Measurements from ENCODE around the gene TRPC4AP.
"Not testable (repeated sequence)": the region's sequence is repeated elsewhere in the genome, so short reads cannot be mapped to it uniquely, and the experiment has no call there.

DNA sequence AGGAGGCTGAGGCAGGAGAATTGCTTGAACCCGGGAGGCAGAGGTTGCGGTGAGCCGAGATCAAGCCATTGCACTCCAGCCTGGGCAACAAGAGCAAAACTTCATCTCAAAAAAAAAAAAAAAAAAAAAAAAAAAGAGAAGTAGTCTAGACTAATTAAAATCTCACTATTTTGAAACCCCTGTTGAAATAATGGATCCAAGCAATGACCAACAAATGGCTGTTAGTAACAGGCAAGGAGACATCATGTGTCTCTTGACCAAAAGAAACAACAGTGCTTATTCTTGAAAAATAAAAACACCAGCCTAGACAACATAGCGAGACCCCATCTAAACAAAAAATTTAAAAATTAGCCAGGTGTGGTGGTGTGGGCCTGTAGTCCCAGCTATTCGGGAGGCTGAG, 19.7 kb upstream of the TRPC4AP start:
- TF ChIP-seq, protein P1, sequence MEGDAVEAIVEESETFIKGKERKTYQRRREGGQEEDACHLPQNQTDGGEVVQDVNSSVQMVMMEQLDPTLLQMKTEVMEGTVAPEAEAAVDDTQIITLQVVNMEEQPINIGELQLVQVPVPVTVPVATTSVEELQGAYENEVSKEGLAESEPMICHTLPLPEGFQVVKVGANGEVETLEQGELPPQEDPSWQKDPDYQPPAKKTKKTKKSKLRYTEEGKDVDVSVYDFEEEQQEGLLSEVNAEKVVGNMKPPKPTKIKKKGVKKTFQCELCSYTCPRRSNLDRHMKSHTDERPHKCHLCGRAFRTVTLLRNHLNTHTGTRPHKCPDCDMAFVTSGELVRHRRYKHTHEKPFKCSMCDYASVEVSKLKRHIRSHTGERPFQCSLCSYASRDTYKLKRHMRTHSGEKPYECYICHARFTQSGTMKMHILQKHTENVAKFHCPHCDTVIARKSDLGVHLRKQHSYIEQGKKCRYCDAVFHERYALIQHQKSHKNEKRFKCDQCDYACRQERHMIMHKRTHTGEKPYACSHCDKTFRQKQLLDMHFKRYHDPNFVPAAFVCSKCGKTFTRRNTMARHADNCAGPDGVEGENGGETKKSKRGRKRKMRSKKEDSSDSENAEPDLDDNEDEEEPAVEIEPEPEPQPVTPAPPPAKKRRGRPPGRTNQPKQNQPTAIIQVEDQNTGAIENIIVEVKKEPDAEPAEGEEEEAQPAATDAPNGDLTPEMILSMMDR (IDR thresholded peaks at IDR 0.05) = not testable (repeated sequence)
- TF ChIP-seq POLR2AphosphoS5, EP300, POLR2A (IDR thresholded peaks at IDR 0.05): not testable (repeated sequence)

Data from upper lobe of left lung (tissue), 4 donors.